ENCODE results near the gene ZNF597.
A peak's percentile ranks its signal among the peaks of the same experiment; 100 is the strongest.

ZNF597 gene

DNA sequence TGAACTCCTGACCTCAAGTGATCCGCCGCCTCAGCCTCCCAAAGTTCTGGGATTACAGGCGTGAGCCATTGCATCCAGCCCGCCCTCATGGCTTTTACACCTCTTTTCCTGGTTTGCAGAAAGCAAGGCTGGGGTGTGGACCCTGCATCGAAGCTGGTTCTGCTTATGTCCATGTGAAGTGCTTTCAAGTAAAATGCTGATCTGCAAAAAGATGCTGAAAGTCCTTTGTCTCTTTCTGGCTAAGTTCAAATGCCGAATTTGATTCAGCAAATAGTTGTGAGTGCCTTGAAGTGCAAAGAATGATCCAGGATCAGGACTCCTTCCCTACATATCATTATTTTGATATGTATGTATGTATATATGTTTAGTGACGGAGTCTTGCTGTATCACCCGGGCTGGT is 17.3 kb upstream of the ZNF597 start:
- H3K27ac ChIP-seq, result no peak overlapping the region
- H3K4me1 ChIP-seq (ENCODE audit: control insufficient read depth in 1 of 2, insufficient read depth in 1 of 2, low read depth in 1 of 2, low read length in 1 of 2), result peaks cover 52 to 67% of the 10 kb centered on the region in 2 experiments
- H3K36me3 ChIP-seq, result peaks cover 7% of the 10 kb centered on the region
- no peak overlapping the region for H3K4me3 ChIP-seq (ENCODE audit: low read depth in 1 of 2, low read length in 1 of 2)
- H3K9me3 ChIP-seq, result no peaks in the 10 kb centered on the region
- H3K27me3 ChIP-seq, result no peaks in the 10 kb centered on the region
- TF ChIP-seq, protein P1, sequence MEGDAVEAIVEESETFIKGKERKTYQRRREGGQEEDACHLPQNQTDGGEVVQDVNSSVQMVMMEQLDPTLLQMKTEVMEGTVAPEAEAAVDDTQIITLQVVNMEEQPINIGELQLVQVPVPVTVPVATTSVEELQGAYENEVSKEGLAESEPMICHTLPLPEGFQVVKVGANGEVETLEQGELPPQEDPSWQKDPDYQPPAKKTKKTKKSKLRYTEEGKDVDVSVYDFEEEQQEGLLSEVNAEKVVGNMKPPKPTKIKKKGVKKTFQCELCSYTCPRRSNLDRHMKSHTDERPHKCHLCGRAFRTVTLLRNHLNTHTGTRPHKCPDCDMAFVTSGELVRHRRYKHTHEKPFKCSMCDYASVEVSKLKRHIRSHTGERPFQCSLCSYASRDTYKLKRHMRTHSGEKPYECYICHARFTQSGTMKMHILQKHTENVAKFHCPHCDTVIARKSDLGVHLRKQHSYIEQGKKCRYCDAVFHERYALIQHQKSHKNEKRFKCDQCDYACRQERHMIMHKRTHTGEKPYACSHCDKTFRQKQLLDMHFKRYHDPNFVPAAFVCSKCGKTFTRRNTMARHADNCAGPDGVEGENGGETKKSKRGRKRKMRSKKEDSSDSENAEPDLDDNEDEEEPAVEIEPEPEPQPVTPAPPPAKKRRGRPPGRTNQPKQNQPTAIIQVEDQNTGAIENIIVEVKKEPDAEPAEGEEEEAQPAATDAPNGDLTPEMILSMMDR (IDR thresholded peaks at IDR 0.05), result no peak

DNA sequence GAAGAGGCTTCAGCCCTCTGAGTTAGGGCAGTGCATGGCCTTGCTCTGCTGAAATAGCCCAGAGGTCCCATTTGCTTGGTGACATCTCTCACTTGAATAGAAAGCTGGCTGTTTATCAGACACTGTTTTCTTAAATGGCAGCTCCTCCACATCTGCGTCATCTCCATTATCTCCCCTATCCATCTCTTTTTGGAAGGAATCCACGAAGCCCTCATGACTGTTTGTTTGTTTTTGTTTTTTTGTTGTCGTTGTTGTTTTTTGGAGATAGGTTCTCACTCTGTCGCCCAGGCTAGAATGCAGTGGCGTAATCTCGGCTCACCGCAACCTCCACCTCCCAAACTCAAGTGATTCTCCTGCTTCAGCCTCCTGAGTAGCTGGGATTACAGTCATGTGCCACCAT is 16.8 kb upstream of the ZNF597 start:
- H3K27me3 ChIP-seq, result no peaks in the 10 kb centered on the region
- H3K4me1 ChIP-seq (ENCODE audit: control insufficient read depth in 1 of 2, insufficient read depth in 1 of 2, low read depth in 1 of 2, low read length in 1 of 2), result peaks cover 52 to 69% of the 10 kb centered on the region in 2 experiments
- no peaks in the 10 kb centered on the region for H3K9me3 ChIP-seq
- H3K27ac ChIP-seq, result peak overlapping the region; percentile 94
- peaks cover 3% of the 10 kb centered on the region for H3K36me3 ChIP-seq
- TF ChIP-seq, protein P1 (IDR thresholded peaks at IDR 0.05), result no peak
- H3K4me3 ChIP-seq (ENCODE audit: low read depth in 1 of 2, low read length in 1 of 2), result no peak overlapping the region

DNA sequence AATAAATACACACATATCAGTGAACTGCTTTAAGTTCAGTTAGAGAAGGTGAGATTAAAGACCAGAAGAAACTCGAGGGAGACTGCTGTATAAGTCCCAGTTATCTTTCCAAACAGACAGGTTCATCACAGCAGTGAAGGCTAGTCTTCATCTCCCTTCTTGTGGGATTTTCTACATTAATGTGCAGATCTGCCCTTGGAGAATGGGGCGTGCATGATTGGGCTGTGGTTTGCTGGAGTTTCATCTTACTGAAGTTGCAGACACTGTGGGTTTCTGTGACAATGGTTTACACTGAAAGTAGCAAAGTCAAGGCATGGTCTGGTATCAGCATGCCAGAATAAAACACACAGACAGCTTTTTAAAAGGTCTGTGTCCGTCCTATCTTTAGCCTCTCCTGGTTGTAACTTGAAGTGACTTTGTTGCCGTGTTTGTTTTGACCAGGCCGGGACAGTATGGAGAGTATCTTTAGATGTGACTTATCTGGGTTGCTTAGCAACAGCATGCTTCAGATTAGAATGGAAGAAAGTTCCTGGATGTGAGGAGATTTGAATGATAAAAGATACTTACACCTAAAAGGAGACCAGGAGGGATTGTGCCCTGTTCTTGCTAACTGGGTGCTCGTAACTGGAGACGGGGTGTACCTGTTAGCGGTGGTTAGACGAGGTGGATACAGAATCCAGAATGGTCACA is 16.2 kb upstream of the ZNF597 start:
- Histone ChIP-seq H3K27me3 (no peaks in the 10 kb centered on the region), H3K36me3 (peaks cover 3% of the 10 kb centered on the region), H3K4me1 (ENCODE audit: control insufficient read depth in 1 of 2, insufficient read depth in 1 of 2, low read depth in 1 of 2, low read length in 1 of 2) (peaks cover 52 to 67% of the 10 kb centered on the region in 2 experiments), H3K27ac (peak overlapping the region; percentile 94), H3K9me3 (no peaks in the 10 kb centered on the region), H3K4me3 (ENCODE audit: low read depth in 1 of 2, low read length in 1 of 2) (no peak overlapping the region)
- TF ChIP-seq, protein P1 (IDR thresholded peaks at IDR 0.05), result no peak

DNA sequence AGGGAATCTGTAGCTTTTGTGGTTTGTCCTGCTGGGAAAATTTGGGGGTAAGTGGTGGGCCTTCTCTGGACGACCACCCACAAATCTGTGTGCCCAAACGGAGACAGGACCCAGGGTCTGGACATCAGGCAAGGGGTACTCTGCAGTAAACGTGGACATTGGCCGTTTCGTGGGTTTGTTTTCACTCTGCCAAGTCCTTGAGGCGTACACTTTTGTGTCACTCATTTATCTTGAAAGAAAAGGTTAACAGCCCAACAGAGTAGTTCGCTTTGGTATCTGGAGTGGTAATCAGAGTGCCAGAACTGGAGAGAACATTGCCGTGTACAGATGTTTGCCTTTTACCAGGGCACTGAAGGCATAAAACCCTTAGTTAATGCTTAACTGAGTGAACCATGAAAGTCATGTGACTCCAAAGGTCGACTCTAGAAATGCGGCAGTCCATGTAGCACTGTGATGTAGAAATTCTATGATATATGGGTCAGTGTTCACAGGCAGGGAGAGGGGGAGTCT is 15.6 kb upstream of the ZNF597 start:
- TF ChIP-seq, protein P1 (IDR thresholded peaks at IDR 0.05), result no peak
- H3K27me3 ChIP-seq, result no peaks in the 10 kb centered on the region
- H3K4me1 ChIP-seq (ENCODE audit: control insufficient read depth in 1 of 2, insufficient read depth in 1 of 2, low read depth in 1 of 2, low read length in 1 of 2), result peaks cover 50 to 60% of the 10 kb centered on the region in 2 experiments
- peak overlapping the region; percentile 85 to 88 for H3K4me3 ChIP-seq (ENCODE audit: low read depth in 1 of 2, low read length in 1 of 2)
- H3K9me3 ChIP-seq, result no peaks in the 10 kb centered on the region
- peaks cover 3% of the 10 kb centered on the region for H3K36me3 ChIP-seq
- H3K27ac ChIP-seq, result peak overlapping the region; percentile 94

DNA sequence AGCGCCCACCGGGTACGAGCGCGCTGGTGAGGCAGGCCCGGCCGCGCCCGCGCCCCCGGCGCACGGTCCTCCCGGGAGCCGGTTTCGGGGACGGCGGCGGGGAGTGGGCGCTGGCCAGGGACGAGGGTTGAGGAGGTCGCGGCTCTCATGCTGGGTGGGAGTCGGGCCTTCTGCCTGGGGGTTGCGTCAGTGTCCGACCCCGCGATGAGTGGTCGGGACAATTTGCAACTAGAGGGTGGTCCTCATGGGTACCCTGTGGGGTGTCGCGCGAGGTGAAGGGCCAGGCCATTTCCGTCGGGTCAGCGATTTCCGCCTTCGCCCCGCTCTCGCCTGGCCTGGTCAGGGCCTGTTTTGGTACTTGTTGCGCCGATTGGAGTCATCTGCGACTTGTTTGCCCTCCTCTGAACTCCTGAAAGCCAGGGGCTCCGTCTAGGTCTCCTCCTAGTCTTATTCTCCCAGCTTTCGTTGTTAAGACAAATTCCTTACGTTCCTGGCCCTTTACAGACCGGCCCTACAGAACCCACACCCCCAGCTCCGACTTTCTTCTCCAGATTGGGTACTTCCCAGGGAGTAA is 15.1 kb upstream of the ZNF597 start:
- Histone ChIP-seq H3K27me3 (no peaks in the 10 kb centered on the region), H3K27ac (peak overlapping the region; percentile 94), H3K4me1 (ENCODE audit: control insufficient read depth in 1 of 2, insufficient read depth in 1 of 2, low read depth in 1 of 2, low read length in 1 of 2) (peaks cover 50 to 60% of the 10 kb centered on the region in 2 experiments), H3K9me3 (no peaks in the 10 kb centered on the region), H3K4me3 (ENCODE audit: low read depth in 1 of 2, low read length in 1 of 2) (peak overlapping the region; percentile 85 to 88), H3K36me3 (peaks cover 3% of the 10 kb centered on the region)
- TF ChIP-seq, protein P1 (IDR thresholded peaks at IDR 0.05), result no peak

All from neutrophil (primary cell).